HL-60 (cell line): ENCODE results near the gene TRABD2B.

Experiments
- DNase-seq, 2 experiments: peaks; one replicate each; pipeline ENCODE4 v3.0.0-alpha.2; 2010 to 2020; ENCODE audit warnings: low read depth in 1 of 2, low spot score in 1 of 2
- H3K27ac ChIP-seq: fragments of 250-450 bp; sonication (Bioruptor Pico); replicated peaks from 2 replicates; pipeline ENCODE4 v1.5.1; 2020; ENCODE audit warnings: mild to moderate bottlenecking, moderate library complexity
- H3K27me3 ChIP-seq: fragments of 250-450 bp; sonication (Bioruptor Pico); 2 replicates; pipeline ENCODE4 v1.5.1; 2021; ENCODE audit warnings: mild to moderate bottlenecking, moderate library complexity; ENCODE audit not compliant: insufficient read depth, poor library complexity, severe bottlenecking
- H3K4me3 ChIP-seq: replicated peaks from 2 replicates; pipeline ENCODE4 v1.5.1; 2011; ENCODE audit warnings: mild to moderate bottlenecking, control low read depth, low read length; ENCODE audit not compliant: insufficient read depth
- GABPA ChIP-seq: IDR thresholded peaks from 2 replicates; pipeline ENCODE4 v1.6.1; 2012; ENCODE audit warnings: low read depth
- POLR2AphosphoS5 ChIP-seq: IDR thresholded peaks from 2 replicates; pipeline ENCODE4 v1.6.1; 2012; ENCODE audit warnings: low read depth
- SPI1 ChIP-seq: IDR thresholded peaks from 2 replicates; pipeline ENCODE4 v1.6.1; 2012; ENCODE audit warnings: low read depth, mild to moderate bottlenecking, borderline replicate concordance
- TF ChIP-seq, protein P1 (sequence below): IDR thresholded peaks from one replicate; pipeline ENCODE4 v1.5.1; 2011; ENCODE audit warnings: low read length, control low read depth, inconsistent platforms; ENCODE audit not compliant: insufficient read depth
- TF ChIP-seq, protein P2 (sequence below): IDR thresholded peaks from 2 replicates; pipeline ENCODE4 v1.6.1; 2012; ENCODE audit warnings: low read depth; ENCODE audit not compliant: insufficient replicate concordance

Gene TRABD2B

DNA sequence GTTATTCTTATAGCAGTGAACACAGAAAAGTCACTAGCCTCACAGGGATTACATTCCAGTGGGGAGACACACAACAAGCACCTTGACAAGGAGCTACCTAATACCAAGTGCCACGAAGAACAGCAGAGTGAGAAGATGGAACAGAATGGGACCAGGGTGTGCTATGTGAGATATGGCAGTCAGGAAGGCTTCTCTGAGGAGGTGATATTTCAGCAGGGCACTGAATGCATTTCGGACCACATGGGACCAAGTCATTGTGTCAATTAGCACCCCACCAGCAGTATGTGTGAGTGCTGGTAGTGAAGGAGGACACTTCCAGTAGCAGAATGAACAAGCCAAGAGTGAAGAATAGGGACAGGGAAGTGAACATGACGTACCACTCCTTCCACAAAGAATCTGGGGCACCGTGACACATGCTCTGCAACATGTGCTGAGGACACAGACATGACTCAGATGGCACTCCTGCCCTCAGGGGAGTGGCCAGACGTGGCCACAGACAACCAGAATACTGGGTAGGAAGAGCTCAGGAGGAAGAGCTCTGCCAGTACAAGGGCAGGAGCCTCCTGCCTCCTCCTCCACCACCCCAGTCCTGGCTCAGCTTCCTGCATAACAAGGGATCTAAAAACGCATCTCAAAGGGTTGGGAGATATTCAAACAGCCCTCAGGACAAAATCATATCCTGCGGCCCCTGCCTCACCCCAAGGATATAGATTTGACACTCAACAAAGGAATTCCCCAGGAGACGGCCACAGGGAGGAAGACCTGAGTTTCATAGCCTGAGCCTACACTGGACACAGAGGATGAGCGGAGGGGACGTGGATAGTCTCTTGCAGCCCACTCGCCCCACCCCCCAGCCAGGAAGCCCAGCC, 102.5 kb downstream of the TRABD2B start:
- H3K27ac ChIP-seq: no peak overlapping the region
- no peaks in the 10 kb centered on the region for H3K27me3 ChIP-seq
- TF ChIP-seq, protein P1, sequence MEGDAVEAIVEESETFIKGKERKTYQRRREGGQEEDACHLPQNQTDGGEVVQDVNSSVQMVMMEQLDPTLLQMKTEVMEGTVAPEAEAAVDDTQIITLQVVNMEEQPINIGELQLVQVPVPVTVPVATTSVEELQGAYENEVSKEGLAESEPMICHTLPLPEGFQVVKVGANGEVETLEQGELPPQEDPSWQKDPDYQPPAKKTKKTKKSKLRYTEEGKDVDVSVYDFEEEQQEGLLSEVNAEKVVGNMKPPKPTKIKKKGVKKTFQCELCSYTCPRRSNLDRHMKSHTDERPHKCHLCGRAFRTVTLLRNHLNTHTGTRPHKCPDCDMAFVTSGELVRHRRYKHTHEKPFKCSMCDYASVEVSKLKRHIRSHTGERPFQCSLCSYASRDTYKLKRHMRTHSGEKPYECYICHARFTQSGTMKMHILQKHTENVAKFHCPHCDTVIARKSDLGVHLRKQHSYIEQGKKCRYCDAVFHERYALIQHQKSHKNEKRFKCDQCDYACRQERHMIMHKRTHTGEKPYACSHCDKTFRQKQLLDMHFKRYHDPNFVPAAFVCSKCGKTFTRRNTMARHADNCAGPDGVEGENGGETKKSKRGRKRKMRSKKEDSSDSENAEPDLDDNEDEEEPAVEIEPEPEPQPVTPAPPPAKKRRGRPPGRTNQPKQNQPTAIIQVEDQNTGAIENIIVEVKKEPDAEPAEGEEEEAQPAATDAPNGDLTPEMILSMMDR: no peak
- TF ChIP-seq GABPA (no peak), POLR2AphosphoS5 (no peak), SPI1 (no peak)
- TF ChIP-seq, protein P2, sequence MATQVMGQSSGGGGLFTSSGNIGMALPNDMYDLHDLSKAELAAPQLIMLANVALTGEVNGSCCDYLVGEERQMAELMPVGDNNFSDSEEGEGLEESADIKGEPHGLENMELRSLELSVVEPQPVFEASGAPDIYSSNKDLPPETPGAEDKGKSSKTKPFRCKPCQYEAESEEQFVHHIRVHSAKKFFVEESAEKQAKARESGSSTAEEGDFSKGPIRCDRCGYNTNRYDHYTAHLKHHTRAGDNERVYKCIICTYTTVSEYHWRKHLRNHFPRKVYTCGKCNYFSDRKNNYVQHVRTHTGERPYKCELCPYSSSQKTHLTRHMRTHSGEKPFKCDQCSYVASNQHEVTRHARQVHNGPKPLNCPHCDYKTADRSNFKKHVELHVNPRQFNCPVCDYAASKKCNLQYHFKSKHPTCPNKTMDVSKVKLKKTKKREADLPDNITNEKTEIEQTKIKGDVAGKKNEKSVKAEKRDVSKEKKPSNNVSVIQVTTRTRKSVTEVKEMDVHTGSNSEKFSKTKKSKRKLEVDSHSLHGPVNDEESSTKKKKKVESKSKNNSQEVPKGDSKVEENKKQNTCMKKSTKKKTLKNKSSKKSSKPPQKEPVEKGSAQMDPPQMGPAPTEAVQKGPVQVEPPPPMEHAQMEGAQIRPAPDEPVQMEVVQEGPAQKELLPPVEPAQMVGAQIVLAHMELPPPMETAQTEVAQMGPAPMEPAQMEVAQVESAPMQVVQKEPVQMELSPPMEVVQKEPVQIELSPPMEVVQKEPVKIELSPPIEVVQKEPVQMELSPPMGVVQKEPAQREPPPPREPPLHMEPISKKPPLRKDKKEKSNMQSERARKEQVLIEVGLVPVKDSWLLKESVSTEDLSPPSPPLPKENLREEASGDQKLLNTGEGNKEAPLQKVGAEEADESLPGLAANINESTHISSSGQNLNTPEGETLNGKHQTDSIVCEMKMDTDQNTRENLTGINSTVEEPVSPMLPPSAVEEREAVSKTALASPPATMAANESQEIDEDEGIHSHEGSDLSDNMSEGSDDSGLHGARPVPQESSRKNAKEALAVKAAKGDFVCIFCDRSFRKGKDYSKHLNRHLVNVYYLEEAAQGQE: no peak
- DNase-seq: peak in 1 of 2 experiments; percentile 21
- no peak overlapping the region for H3K4me3 ChIP-seq

DNA sequence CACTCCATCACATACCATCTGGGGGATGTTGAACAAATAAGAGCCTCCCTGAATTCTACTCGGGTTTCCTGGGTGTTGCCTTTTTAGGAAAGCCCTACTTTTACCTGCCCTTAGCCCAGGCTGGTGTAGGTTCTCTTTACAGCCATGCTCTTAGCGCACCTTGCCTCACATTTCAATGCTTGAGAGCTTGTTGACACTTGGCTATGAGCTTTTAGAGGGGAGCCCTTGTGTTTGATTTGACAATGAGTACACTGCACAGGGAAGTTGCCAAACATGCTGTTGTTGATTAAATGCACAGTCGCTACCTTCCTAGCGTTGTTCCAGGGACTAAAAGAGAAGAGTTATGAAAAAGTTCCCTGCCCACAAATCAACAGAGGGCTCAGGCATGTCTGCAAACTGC, 103.8 kb downstream of the TRABD2B start:
- Histone ChIP-seq H3K4me3 (no peak overlapping the region), H3K27me3 (no peaks in the 10 kb centered on the region), H3K27ac (no peak overlapping the region)
- TF ChIP-seq SPI1 (no peak), GABPA (no peak), POLR2AphosphoS5 (no peak)
- TF ChIP-seq, protein P2: no peak
- TF ChIP-seq, protein P1: no peak
- no peak for DNase-seq

DNA sequence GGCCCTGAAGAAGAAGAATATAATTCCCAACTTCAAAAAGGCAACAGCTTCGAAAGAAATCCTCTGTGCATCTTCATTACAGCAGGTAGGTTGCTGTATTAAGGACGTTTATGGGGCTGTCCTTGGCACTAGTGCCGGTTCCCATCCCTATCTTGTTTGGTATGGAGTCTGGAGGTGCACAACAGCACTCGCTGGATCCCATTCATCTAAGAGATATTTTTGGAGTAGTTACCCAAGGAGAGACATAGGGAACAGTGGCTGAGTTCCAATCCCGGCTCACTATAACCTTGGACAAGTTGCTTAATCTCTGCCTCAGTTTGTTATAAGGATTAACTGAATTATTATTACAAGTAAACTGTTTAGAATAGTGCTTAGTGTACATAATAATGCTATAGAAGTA, 106.4 kb downstream of the TRABD2B start:
- Histone ChIP-seq H3K4me3 (no peak overlapping the region), H3K27me3 (no peaks in the 10 kb centered on the region), H3K27ac (no peak overlapping the region)
- no peak for DNase-seq
- TF ChIP-seq, protein P2: no peak
- TF ChIP-seq GABPA (no peak), SPI1 (no peak), POLR2AphosphoS5 (no peak)
- TF ChIP-seq, protein P1: no peak
